Measurements from ENCODE around the gene ADARB2. TPM values are rescaled to one million over a fixed set of nuclear protein-coding genes. Genes with fewer than 3 reads are reported as not detected.

The ADARB2 gene
- total and polyA plus RNA-seq, 2 donors (not counting 1 experiment from before 2014, with no cell fraction given): not detected

DNA sequence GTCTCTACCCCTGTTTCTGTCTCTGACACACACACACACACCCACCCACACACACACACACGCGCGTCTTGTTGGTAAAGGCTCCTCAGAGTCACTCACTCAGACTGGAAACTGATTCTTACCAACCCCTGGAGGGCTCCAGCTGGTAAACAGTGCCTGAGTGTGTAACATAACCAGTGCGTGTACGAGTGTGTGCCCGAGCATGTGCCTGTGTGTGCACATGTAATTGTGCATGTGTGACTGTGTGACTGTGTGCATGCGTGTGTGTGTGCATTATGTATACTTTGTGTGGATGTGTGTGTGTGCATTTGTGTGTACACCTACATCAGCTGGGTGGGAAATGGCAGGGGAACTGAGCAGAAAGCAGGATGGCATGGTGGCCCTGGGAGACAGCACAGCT, 364.0 kb downstream of the ADARB2 start:
- no peak for DNase-seq (ENCODE audit: low read depth in 2 of 2)
- Histone ChIP-seq H3K9me3 (ENCODE audit: control insufficient read depth, insufficient read depth, low read depth, low read length) (peaks cover 1% of the 10 kb centered on the region), H3K36me3 (ENCODE audit: control insufficient read depth, insufficient read depth, low read length) (no peaks in the 10 kb centered on the region), H4K20me1 (ENCODE audit: control insufficient read depth, extremely low read depth, insufficient read depth, low read length) (no peaks in the 10 kb centered on the region), H3K27ac (ENCODE audit: insufficient read depth, low read length) (no peak overlapping the region), H3K79me2 (ENCODE audit: control insufficient read depth, insufficient read depth, low read length) (no peaks in the 10 kb centered on the region), H3K4me1 (ENCODE audit: control insufficient read depth, extremely low read depth, insufficient read depth, low read length) (no peaks in the 10 kb centered on the region), H3K4me2 (ENCODE audit: extremely low read depth, insufficient read depth, low read length) (no peak overlapping the region), H2AFZ (ENCODE audit: low read length) (no peak overlapping the region), H3K4me3 (replicated peaks in 1 of 4; ENCODE audit: control extremely low read depth in 1 of 4, insufficient read depth in 1 of 4, low read depth in 3 of 4, low read length in 4 of 4) (no peak overlapping the region), H3K9ac (ENCODE audit: insufficient read depth, low read length) (no peak overlapping the region), H3K27me3 (ENCODE audit: control insufficient read depth, insufficient read depth, low read length) (no peaks in the 10 kb centered on the region)
- TF ChIP-seq CTCF (conservative IDR thresholded peaks at IDR 0.05 in 1 of 2, IDR thresholded peaks at IDR 0.05 in 1 of 2; ENCODE audit: low read depth in 1 of 2, low read length in 2 of 2): no peak
- TF ChIP-seq EZH2 (IDR thresholded peaks at IDR 0.05; ENCODE audit: low read length, missing control alignments): no peak

DNA sequence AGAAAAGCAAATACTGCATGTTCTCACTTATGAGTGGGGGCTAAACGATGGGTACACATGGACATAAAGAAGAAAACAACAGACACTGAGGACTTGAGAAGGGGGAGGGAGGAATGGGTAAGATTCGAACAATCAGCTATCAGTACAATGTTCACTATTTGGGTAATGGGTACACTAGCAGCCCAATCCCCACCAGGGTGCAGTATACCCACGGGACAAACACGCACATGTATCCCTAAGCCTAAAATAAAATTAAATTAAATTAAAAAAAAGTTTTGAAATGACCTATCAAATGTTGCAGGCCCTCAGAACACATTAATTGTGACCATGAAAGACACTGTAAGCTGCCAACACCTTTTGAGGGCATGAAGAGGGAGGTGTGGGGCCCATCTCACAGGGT, 365.1 kb downstream of the ADARB2 start:
- Histone ChIP-seq H3K9me3 (ENCODE audit: control insufficient read depth, insufficient read depth, low read depth, low read length) (peaks cover 1% of the 10 kb centered on the region), H4K20me1 (ENCODE audit: control insufficient read depth, extremely low read depth, insufficient read depth, low read length) (no peaks in the 10 kb centered on the region), H3K36me3 (ENCODE audit: control insufficient read depth, insufficient read depth, low read length) (no peaks in the 10 kb centered on the region), H3K9ac (ENCODE audit: insufficient read depth, low read length) (no peak overlapping the region), H3K27ac (ENCODE audit: insufficient read depth, low read length) (no peak overlapping the region), H3K4me1 (ENCODE audit: control insufficient read depth, extremely low read depth, insufficient read depth, low read length) (no peaks in the 10 kb centered on the region), H3K4me3 (replicated peaks in 1 of 4; ENCODE audit: control extremely low read depth in 1 of 4, insufficient read depth in 1 of 4, low read depth in 3 of 4, low read length in 4 of 4) (no peak overlapping the region), H2AFZ (ENCODE audit: low read length) (no peak overlapping the region), H3K79me2 (ENCODE audit: control insufficient read depth, insufficient read depth, low read length) (no peaks in the 10 kb centered on the region), H3K4me2 (ENCODE audit: extremely low read depth, insufficient read depth, low read length) (no peak overlapping the region), H3K27me3 (ENCODE audit: control insufficient read depth, insufficient read depth, low read length) (no peaks in the 10 kb centered on the region)
- TF ChIP-seq EZH2 (IDR thresholded peaks at IDR 0.05; ENCODE audit: low read length, missing control alignments) (no peak), CTCF (conservative IDR thresholded peaks at IDR 0.05 in 1 of 2, IDR thresholded peaks at IDR 0.05 in 1 of 2; ENCODE audit: low read depth in 1 of 2, low read length in 2 of 2) (no peak)
- DNase-seq (ENCODE audit: low read depth in 2 of 2): no peak

- no peak for DNase-seq (ENCODE audit: low read depth in 2 of 2)
- H3K27ac ChIP-seq (ENCODE audit: insufficient read depth, low read length): no peak overlapping the region
- H3K4me2 ChIP-seq (ENCODE audit: extremely low read depth, insufficient read depth, low read length): no peak overlapping the region
- no peaks in the 10 kb centered on the region for H3K9me3 ChIP-seq (ENCODE audit: control insufficient read depth, insufficient read depth, low read depth, low read length)
- TF ChIP-seq CTCF (conservative IDR thresholded peaks at IDR 0.05 in 1 of 2, IDR thresholded peaks at IDR 0.05 in 1 of 2; ENCODE audit: low read depth in 1 of 2, low read length in 2 of 2): no peak
- no peak for TF ChIP-seq EZH2 (IDR thresholded peaks at IDR 0.05; ENCODE audit: low read length, missing control alignments)
- H3K27me3 ChIP-seq (ENCODE audit: control insufficient read depth, insufficient read depth, low read length): no peaks in the 10 kb centered on the region
- H3K4me1 ChIP-seq (ENCODE audit: control insufficient read depth, extremely low read depth, insufficient read depth, low read length): no peaks in the 10 kb centered on the region
- no peaks in the 10 kb centered on the region for H3K79me2 ChIP-seq (ENCODE audit: control insufficient read depth, insufficient read depth, low read length)
- no peak overlapping the region for H3K4me3 ChIP-seq (replicated peaks in 1 of 4; ENCODE audit: control extremely low read depth in 1 of 4, insufficient read depth in 1 of 4, low read depth in 3 of 4, low read length in 4 of 4)
- H3K36me3 ChIP-seq (ENCODE audit: control insufficient read depth, insufficient read depth, low read length): no peaks in the 10 kb centered on the region
- H3K9ac ChIP-seq (ENCODE audit: insufficient read depth, low read length): no peak overlapping the region
- H2AFZ ChIP-seq (ENCODE audit: low read length): no peak overlapping the region
- no peaks in the 10 kb centered on the region for H4K20me1 ChIP-seq (ENCODE audit: control insufficient read depth, extremely low read depth, insufficient read depth, low read length)
Measured at GRCh38 chr10:1370298-1370697, 367.0 kb downstream of the ADARB2 start.
